LNCAP (cell line): ENCODE results near the gene PPP1R36.

ENCODE experiments used
- TF ChIP-seq, protein P1 (sequence below): fragments of 450-650 bp; IDR thresholded peaks from 2 replicates; pipeline ENCODE4 v1.5.1; 2017; ENCODE audit warnings: mild to moderate bottlenecking

The PPP1R36 gene

DNA sequence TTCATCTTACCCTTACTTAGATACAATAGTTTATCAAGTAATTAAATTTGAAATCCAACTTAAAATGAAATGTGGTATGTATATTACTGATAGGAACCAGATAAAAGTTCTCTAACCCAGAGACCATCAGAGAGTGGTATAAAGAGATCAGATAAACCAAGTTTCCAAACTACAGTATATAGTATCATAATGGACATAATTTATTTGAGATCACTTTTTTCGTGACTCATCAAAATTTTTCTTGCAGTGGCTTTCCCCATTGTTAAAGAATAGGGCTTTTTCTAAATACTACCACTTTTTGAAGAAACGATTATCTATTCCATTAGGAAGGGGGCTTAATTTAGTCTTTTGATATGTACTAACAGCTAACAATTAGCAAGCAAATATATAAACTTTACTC lies 24.4 kb upstream of the PPP1R36 start:
- TF ChIP-seq, protein P1, sequence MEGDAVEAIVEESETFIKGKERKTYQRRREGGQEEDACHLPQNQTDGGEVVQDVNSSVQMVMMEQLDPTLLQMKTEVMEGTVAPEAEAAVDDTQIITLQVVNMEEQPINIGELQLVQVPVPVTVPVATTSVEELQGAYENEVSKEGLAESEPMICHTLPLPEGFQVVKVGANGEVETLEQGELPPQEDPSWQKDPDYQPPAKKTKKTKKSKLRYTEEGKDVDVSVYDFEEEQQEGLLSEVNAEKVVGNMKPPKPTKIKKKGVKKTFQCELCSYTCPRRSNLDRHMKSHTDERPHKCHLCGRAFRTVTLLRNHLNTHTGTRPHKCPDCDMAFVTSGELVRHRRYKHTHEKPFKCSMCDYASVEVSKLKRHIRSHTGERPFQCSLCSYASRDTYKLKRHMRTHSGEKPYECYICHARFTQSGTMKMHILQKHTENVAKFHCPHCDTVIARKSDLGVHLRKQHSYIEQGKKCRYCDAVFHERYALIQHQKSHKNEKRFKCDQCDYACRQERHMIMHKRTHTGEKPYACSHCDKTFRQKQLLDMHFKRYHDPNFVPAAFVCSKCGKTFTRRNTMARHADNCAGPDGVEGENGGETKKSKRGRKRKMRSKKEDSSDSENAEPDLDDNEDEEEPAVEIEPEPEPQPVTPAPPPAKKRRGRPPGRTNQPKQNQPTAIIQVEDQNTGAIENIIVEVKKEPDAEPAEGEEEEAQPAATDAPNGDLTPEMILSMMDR, result no peak

DNA sequence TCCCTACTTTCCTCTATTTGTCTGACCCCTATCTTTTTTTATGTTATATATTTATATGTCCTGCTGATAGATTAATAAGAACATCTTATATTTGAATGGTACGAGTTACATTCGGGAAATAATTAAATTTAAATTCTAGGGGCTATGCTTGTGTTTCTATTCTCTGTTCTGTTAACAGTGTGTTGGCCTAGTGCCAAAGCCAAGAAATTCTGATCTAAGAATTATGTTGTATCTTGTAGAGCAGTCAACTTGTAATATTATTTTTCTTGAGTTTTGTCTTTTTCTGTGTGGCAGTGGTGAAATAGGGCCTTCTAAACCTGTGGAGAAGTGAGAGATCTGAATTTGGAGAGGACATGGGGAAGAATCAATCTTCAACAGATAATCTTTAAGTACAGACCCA lies 18.2 kb upstream of the PPP1R36 start:
- TF ChIP-seq, protein P1, result no peak

DNA sequence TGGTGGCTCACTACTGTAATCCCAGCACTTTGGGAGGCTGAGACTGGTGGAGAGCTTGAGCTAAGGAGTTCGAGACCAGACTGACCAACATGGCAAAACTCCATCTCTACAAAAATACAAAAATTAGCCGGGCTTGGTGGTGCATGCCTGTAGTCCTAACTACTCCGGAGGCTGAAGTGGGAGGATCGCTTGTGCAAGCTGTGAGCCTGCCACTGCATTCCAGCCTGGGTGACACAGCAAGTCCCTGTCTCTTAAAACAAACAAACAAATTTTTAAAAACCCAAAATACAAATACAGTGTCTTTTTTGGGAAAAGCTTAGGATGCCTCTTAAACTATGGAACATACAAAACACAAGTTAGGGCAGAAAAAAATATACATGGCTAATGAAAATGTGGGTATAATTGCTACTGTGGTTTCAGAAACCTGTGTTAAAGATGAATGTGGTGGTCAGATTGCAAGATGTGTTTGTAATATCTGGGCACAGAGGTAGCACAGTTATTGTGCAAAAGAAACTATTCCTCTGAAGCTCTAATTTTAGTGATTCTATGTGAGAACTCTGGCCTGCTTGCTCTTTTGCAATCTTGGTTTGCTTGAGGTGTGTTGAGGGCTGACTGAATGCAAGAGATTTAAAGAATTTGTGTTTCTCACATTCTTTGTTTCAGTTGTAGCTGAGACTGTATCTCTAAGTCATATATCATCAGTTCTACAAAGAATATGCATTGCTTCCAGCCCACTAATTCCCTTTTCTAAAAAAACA lies 13.1 kb upstream of the PPP1R36 start:
- TF ChIP-seq, protein P1, result no peak

DNA sequence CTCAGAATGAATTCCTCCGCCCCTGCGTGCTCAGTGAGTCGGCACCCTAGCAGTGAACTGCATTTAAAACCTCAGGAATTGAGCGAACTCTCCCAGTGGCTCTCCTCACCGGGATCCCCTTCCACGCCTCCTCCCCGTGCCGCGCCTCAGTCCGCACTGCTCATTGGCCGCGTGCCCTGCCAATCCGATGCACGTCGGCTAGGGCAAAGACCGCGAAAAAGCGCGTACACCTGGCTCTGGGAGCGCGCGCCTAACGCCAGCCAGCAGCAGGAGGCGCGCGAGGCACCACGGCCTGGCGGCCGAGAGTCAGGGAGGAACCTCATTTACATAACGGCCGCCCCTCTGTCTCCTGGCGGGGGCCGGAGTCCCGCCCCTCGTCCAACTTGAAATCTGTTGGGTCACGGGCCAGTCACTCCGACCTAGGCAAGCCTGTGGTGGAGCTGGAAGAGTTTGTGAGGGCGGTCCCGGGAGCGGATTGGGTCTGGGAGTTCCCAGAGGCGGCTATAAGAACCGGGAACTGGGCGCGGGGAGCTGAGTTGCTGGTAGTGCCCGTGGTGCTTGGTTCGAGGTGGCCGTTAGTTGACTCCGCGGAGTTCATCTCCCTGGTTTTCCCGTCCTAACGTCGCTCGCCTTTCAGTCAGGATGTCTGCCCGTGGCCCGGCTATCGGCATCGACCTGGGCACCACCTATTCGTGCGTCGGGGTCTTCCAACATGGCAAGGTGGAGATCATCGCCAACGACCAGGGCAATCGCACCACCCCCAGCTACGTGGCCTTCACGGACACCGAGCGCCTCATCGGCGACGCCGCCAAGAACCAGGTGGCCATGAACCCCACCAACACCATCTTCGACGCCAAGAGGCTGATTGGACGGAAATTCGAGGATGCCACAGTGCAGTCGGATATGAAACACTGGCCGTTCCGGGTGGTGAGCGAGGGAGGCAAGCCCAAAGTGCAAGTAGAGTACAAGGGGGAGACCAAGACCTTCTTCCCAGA lies 9.3 kb upstream of the PPP1R36 start, which contains the start of gene HSPA2:
Gene HSPA2, plus strand, starts transcription at position 534 of the 995 bp plus-strand sequence. Its CDS starts 109 bp downstream, at position 643.
- TF ChIP-seq, protein P1, result peak; percentile 60

DNA sequence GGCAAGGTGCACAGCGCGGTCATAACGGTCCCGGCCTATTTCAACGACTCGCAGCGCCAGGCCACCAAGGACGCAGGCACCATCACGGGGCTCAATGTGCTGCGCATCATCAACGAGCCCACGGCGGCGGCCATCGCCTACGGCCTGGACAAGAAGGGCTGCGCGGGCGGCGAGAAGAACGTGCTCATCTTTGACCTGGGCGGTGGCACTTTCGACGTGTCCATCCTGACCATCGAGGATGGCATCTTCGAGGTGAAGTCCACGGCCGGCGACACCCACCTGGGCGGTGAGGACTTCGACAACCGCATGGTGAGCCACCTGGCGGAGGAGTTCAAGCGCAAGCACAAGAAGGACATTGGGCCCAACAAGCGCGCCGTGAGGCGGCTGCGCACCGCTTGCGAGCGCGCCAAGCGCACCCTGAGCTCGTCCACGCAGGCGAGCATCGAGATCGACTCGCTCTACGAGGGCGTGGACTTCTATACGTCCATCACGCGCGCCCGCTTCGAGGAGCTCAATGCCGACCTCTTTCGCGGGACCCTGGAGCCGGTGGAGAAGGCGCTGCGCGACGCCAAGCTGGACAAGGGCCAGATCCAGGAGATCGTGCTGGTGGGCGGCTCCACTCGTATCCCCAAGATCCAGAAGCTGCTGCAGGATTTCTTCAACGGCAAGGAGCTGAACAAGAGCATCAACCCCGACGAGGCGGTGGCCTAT lies 8.3 kb upstream of the PPP1R36 start:
- TF ChIP-seq, protein P1, result no peak

DNA sequence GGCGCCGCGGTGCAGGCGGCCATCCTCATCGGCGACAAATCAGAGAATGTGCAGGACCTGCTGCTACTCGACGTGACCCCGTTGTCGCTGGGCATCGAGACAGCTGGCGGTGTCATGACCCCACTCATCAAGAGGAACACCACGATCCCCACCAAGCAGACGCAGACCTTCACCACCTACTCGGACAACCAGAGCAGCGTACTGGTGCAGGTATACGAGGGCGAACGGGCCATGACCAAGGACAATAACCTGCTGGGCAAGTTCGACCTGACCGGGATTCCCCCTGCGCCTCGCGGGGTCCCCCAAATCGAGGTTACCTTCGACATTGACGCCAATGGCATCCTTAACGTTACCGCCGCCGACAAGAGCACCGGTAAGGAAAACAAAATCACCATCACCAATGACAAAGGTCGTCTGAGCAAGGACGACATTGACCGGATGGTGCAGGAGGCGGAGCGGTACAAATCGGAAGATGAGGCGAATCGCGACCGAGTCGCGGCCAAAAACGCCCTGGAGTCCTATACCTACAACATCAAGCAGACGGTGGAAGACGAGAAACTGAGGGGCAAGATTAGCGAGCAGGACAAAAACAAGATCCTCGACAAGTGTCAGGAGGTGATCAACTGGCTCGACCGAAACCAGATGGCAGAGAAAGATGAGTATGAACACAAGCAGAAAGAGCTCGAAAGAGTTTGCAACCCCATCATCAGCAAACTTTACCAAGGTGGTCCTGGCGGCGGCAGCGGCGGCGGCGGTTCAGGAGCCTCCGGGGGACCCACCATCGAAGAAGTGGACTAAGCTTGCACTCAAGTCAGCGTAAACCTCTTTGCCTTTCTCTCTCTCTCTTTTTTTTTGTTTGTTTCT lies 7.6 kb upstream of the PPP1R36 start:
- TF ChIP-seq, protein P1, result no peak
